ENCODE results near the gene GBP2.

DNA sequence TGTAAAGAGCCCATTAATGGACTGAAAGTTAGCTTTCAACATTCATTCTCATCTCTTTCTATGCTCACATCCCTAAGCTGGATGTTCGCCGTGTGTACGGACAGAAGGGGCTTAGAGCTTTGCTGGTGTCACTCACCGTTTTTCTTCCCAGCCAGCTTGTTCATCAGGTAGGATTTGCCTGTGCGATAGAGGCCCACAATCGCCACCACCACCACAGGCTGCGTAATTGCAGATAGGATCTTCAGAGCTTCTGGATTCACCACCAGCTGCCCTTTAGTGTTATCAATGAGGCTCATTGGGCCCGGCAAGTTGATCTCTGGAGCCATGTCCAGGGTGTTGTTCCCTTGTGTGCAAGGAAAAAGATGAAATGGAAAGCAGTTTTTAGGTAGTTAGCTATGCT lies 4.3 kb downstream of the GBP2 start:
- TF ChIP-seq, protein P1, sequence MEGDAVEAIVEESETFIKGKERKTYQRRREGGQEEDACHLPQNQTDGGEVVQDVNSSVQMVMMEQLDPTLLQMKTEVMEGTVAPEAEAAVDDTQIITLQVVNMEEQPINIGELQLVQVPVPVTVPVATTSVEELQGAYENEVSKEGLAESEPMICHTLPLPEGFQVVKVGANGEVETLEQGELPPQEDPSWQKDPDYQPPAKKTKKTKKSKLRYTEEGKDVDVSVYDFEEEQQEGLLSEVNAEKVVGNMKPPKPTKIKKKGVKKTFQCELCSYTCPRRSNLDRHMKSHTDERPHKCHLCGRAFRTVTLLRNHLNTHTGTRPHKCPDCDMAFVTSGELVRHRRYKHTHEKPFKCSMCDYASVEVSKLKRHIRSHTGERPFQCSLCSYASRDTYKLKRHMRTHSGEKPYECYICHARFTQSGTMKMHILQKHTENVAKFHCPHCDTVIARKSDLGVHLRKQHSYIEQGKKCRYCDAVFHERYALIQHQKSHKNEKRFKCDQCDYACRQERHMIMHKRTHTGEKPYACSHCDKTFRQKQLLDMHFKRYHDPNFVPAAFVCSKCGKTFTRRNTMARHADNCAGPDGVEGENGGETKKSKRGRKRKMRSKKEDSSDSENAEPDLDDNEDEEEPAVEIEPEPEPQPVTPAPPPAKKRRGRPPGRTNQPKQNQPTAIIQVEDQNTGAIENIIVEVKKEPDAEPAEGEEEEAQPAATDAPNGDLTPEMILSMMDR (IDR thresholded peaks at IDR 0.05), result no peak
- TF ChIP-seq POLR2A (IDR thresholded peaks at IDR 0.05), result no peak
- no peak for TF ChIP-seq POLR2AphosphoS5 (IDR thresholded peaks at IDR 0.05)
- TF ChIP-seq EP300 (IDR thresholded peaks at IDR 0.05; ENCODE audit: low read depth), result no peak

Data from transverse colon (tissue), 4 donors.